GM10266 (cell line): Measurements from ENCODE around the gene PRKG1.

Experiments used
- DNase-seq: peaks from one replicate; pipeline ENCODE4 v3.0.0; 2012; ENCODE audit errors: extremely low spot score
- TF ChIP-seq, protein P1 (sequence below): IDR thresholded peaks from 2 replicates; pipeline ENCODE4 v1.5.1; 2012; ENCODE audit warnings: mild to moderate bottlenecking, low read depth; ENCODE audit not compliant: control insufficient read depth, insufficient read depth; ENCODE audit errors: missing control alignments

The PRKG1 gene

DNA sequence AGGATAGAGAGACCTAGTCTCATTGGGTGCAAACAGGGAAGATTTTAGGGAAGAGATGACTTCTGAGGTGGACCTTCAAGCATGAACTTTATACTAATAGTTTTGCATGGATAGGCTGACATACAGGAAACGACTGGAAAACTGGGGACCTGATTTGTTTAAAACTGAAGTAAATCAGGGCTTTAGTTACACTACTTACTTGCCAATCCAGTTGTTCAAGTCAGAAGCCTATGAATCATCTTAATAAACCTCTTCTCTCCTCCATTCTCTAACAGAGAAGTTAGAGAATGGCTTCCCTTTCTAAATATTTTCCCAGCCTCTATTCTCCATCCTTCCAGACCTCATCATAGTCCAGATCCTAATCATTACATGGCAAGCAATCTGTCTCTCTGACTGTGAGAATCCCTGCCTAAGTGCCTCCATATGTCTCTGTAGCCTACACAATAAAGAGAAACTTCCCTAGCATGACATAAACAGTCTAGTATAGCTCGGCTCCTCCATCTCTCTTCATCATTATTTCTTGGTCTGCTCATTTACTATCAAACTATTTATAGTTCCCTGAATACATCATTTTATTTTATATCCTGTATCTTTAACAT, 55.8 kb downstream of the PRKG1 start:
- DNase-seq = no peak
- TF ChIP-seq, protein P1, sequence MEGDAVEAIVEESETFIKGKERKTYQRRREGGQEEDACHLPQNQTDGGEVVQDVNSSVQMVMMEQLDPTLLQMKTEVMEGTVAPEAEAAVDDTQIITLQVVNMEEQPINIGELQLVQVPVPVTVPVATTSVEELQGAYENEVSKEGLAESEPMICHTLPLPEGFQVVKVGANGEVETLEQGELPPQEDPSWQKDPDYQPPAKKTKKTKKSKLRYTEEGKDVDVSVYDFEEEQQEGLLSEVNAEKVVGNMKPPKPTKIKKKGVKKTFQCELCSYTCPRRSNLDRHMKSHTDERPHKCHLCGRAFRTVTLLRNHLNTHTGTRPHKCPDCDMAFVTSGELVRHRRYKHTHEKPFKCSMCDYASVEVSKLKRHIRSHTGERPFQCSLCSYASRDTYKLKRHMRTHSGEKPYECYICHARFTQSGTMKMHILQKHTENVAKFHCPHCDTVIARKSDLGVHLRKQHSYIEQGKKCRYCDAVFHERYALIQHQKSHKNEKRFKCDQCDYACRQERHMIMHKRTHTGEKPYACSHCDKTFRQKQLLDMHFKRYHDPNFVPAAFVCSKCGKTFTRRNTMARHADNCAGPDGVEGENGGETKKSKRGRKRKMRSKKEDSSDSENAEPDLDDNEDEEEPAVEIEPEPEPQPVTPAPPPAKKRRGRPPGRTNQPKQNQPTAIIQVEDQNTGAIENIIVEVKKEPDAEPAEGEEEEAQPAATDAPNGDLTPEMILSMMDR = no peak

DNA sequence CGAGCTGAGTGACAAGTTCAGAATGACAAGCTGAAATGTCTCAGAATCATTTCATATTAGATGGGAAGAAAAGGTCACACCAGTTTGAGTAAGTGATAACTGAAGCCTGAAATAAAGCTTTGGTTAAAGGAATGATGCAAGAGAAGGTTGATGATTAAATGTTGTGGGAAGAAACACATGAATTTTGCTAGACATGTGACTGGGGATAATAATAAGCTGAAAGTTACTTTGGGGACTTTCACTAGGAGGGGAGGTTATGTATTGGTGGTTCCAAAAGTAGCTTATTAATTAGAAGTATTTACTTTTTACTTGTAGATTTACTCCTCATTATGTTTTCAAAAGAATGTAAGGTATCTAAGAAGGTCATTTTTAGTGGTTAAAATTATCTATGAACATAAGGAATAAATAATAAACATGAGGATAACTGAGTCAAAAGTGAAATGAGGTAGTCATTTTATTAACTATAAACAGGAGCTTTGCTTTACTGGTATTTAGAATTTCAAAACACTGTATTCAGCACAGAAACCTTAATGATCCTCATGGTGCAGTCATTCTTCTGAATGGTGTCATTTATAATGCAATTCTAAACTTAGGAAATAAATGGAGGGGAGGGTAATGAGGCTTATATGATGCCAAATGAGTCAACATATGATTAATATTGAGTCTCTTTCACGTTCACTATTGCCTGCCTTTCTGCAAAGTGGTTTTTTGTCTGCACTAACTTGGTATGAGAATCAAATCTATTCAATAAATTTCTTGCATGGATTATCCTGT, 63.7 kb downstream of the PRKG1 start:
- DNase-seq = no peak
- TF ChIP-seq, protein P1 = no peak

DNA sequence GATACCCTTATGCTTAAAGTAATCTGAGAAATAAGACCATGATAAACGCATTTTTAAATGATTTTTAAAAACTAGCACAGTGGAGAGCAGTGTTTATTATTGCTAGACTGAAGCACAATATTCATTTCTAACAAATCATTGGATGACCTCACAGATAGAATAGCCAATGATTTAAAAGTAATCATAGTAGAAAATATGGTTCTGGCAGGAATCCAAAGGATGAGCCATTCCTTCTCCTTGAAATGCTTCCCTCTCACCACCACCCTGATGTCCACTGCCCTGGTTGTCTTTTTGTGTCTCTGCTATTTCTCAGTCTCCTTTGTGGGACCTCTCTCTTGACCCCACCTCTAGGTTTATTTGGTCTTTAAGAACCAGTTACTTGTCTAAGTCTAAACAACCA, 64.9 kb downstream of the PRKG1 start:
- TF ChIP-seq, protein P1 = no peak
- no peak for DNase-seq

DNA sequence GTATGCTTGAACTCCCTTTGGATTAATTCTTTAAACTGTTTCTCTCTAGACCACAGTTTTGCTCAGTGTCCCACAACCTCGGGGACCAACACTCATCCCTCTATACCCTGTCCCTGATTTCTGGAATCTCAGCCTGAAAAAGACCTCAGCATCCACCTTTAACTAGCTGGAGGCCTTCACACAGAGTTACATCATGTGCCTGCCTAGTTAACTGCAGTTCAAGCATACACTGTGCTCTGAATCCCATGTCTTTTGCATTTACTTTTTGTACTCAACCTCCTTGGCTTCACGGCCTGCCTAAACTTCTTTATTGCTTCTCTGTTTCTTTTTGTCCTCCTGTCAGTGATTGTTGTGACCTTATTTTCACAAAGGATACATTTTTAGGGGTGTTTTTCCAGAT, 66.7 kb downstream of the PRKG1 start:
- TF ChIP-seq, protein P1 = no peak
- DNase-seq = no peak

DNA sequence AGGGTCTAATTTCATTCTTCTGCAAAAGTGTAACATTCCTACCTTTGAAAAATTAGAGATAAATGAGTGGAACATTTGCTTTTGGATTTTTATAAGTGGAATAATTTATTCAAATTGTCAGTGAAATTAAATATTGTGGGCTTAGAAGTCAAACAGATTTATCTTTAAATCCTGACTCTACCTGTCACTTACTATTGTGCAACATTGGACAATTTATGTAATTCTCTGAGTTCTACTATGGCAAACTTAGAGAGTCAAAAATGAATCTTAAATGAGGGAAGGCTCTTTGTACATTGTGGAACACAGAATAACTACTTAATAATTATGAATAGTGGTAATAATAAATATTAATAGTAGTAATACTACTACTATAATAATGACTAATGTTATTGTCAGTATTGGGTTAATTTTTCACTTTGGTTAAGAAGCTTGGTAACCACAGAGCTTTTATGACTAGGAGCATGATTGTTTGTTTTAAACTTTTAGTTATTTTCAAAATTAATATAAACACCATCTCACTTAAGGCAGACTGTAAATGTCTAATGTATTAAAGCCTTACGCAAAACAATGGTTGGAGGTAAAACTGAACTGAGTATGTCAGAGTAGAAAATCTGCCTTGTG, 70.0 kb downstream of the PRKG1 start:
- no peak for DNase-seq
- TF ChIP-seq, protein P1 = no peak

DNA sequence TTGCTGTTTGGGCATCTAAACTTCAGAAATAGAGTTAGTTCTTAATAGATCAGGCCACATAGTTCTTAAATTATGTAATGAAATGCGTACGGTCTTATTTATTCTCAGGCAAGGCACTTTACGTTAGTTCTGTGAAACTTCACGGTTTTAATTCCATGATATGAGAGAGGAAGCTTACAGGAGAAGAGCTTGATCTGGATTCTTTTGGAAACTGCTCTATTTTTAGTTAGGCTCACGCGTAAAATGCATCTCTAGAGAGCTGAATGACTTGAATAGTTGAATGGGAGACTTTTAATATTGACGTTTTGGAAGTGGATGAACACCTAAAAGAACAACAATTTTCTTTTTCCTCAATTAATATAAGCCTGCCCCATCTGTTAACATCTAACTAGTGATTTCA, 71.1 kb downstream of the PRKG1 start:
- TF ChIP-seq, protein P1 = no peak
- DNase-seq = no peak

DNA sequence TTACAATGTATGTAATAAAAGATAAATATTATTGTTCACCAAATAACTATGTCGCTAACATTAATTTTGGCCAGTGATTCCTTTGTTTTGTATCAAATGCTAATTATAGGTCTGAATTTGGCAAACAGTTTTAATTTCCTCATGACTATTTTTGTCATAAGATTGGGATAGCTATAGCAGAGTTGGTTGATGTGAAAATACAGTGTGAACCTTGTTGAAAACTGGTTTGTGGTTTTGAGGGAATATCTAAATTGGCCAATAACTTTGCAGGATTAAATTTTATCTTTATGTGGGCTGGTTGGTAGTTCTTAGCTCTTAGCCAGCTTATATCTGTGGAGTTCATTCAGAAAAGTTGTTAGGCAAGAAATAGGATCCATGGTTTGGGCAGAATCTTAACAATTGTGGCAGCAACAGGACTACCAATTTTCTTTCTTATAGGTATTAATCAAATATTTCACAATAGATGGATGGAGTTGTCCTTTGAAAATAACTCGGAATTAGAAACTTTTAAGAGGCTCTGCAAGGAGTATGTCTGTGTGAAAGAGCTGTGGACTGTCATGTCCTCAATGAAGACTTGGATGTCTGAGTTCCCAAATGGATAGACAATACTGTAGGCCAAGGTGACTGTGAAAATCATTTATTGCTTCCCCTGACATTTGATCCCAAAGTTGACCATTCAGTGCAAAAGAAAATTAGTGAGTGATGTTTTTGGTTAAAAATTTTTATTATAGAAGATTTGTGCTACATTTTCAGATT, 73.5 kb downstream of the PRKG1 start:
- TF ChIP-seq, protein P1 = no peak
- DNase-seq = no peak
